GM21528 (cell line): Measurements from ENCODE around the gene IL10RB.
"Not testable (repeated sequence)": the region's sequence is repeated elsewhere in the genome, so short reads cannot be mapped to it uniquely, and the experiment has no call there.

Source experiments
- ATAC-seq: cut with Tn5 transposase; IDR thresholded peaks from one replicate; pipeline ENCODE4 v1.9.1; 2021; ENCODE audit warnings: mild to moderate bottlenecking, moderate library complexity; ENCODE audit not compliant: unreplicated experiment, low FRiP score

IL10RB gene

GRCh38 chr21:33239559-33240127 lies 26.5 kb upstream of the IL10RB start:
- not testable (repeated sequence) for ATAC-seq

- ATAC-seq = no peak
Measured at GRCh38 chr21:33240404-33240803, 25.8 kb upstream of the IL10RB start.

- no peak for ATAC-seq
Measured at GRCh38 chr21:33241846-33242245, 24.3 kb upstream of the IL10RB start.

- ATAC-seq = not testable (repeated sequence)
Measured at GRCh38 chr21:33242846-33243245, 23.3 kb upstream of the IL10RB start.

- ATAC-seq = no peak
Measured at GRCh38 chr21:33244082-33244778, 21.9 kb upstream of the IL10RB start.

- ATAC-seq = no peak
Measured at GRCh38 chr21:33244779-33245105, 21.4 kb upstream of the IL10RB start.

GRCh38 chr21:33245289-33245918 lies 20.8 kb upstream of the IL10RB start:
- ATAC-seq = no peak

- no peak for ATAC-seq
Measured at GRCh38 chr21:33246506-33246905, 19.7 kb upstream of the IL10RB start.

GRCh38 chr21:33246963-33247362 lies 19.2 kb upstream of the IL10RB start:
- ATAC-seq = no peak

GRCh38 chr21:33247599-33247998 lies 18.6 kb upstream of the IL10RB start:
- no peak for ATAC-seq

- no peak for ATAC-seq
Measured at GRCh38 chr21:33249331-33250002, 16.7 kb upstream of the IL10RB start.

- no peak for ATAC-seq
Measured at GRCh38 chr21:33251119-33251518, 15.0 kb upstream of the IL10RB start.

GRCh38 chr21:33253382-33253781 lies 12.8 kb upstream of the IL10RB start:
- not testable (repeated sequence) for ATAC-seq

- no peak for ATAC-seq
Measured at GRCh38 chr21:33254766-33255165, 11.4 kb upstream of the IL10RB start.

- ATAC-seq = no peak
Measured at GRCh38 chr21:33255404-33255803, 10.8 kb upstream of the IL10RB start.

- ATAC-seq = no peak
Measured at GRCh38 chr21:33256019-33256418, 10.1 kb upstream of the IL10RB start.

- ATAC-seq = no peak
Measured at GRCh38 chr21:33257094-33257803, 8.9 kb upstream of the IL10RB start.

- no peak for ATAC-seq
Measured at GRCh38 chr21:33258475-33258874, 7.7 kb upstream of the IL10RB start.

- ATAC-seq = no peak
Measured at GRCh38 chr21:33259428-33259827, 6.7 kb upstream of the IL10RB start.

GRCh38 chr21:33259995-33260394 lies 6.2 kb upstream of the IL10RB start:
- no peak for ATAC-seq

- ATAC-seq = no peak
Measured at GRCh38 chr21:33261635-33262034, 4.5 kb upstream of the IL10RB start.
